MM.1S (cell line): Measurements from ENCODE around the gene XCR1.

Experiments
- EZH2 ChIP-seq: fragments of 300-600 bp; sonication (generic); optimal IDR thresholded peaks from 2 replicates; pipeline ENCODE3; 2017; ENCODE audit warnings: low read depth, mild to moderate bottlenecking, antibody characterized with exemption, low read length, mixed read lengths
- EZH2phosphoT487 ChIP-seq: fragments of 300-600 bp; sonication (generic); IDR thresholded peaks from 2 replicates; pipeline ENCODE4 v1.6.1; 2018; ENCODE audit warnings: antibody characterized with exemption, low read length
- TF ChIP-seq, protein P1 (sequence below): fragments of 300-600 bp; sonication (generic); IDR thresholded peaks from 2 replicates; pipeline ENCODE4 v1.5.1; 2016; ENCODE audit warnings: antibody characterized with exemption, low read length, mixed read lengths

DNA sequence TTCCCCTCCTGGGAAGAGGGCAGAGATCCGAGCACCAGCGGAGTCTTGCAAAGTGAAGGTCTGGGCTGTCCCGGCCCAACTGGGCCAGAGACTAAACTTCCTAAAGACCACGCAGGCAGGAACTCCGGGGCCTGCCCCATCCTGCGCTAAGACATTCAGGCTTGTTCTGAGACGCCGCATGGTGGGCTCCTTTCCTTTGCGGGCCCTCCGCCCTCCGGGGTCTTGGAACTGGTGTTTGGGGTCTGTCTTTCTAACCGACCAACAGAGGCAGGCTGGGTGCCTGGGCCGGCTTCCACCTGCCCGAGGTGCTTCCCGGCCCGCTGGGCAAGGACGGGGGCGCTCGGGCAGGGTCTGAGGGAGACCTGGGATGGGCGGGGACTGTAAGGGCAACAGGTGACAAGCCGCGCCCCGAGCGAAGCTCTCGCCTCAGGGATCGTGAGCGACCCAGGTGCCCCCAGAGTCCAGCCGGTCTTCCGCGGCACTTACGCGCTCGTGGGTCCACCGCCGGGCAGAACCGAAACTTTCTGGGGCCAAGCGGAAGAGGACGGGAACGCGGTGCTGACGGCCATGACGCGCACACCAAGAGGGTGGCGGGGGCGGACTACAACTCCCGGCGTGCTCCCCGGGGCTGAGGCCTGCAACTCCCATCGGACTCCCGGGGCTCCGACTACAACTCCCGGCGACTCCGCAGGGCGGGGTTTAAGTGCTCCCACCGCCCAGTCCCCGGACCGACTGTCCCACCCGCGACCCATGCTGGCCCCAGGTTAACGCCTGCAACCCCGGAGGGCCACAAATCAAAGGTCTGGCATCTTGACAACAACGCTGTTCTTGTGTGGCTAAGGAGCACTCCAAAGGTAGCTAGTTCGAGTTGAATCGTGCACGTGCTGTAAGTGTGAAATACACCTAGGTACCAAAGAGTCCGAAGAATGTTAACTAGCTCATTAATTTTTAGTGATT, 31.8 kb downstream of the XCR1 start, which contains the start of gene FYCO1:
- TF ChIP-seq, protein P1, sequence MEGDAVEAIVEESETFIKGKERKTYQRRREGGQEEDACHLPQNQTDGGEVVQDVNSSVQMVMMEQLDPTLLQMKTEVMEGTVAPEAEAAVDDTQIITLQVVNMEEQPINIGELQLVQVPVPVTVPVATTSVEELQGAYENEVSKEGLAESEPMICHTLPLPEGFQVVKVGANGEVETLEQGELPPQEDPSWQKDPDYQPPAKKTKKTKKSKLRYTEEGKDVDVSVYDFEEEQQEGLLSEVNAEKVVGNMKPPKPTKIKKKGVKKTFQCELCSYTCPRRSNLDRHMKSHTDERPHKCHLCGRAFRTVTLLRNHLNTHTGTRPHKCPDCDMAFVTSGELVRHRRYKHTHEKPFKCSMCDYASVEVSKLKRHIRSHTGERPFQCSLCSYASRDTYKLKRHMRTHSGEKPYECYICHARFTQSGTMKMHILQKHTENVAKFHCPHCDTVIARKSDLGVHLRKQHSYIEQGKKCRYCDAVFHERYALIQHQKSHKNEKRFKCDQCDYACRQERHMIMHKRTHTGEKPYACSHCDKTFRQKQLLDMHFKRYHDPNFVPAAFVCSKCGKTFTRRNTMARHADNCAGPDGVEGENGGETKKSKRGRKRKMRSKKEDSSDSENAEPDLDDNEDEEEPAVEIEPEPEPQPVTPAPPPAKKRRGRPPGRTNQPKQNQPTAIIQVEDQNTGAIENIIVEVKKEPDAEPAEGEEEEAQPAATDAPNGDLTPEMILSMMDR = no peak
- no peak for TF ChIP-seq EZH2
- no peak for TF ChIP-seq EZH2phosphoT487
